HG03378 (cell line): ENCODE measurements around the gene PXDC1.
"Not testable (repeated sequence)": the region's sequence is repeated elsewhere in the genome, so short reads cannot be mapped to it uniquely, and the experiment has no call there.

Source experiments
- ATAC-seq: cut with Tn5 transposase; IDR thresholded peaks from one replicate; pipeline ENCODE4 v1.9.1; 2021; ENCODE audit warnings: mild to moderate bottlenecking, moderate library complexity; ENCODE audit not compliant: unreplicated experiment

PXDC1 gene

DNA sequence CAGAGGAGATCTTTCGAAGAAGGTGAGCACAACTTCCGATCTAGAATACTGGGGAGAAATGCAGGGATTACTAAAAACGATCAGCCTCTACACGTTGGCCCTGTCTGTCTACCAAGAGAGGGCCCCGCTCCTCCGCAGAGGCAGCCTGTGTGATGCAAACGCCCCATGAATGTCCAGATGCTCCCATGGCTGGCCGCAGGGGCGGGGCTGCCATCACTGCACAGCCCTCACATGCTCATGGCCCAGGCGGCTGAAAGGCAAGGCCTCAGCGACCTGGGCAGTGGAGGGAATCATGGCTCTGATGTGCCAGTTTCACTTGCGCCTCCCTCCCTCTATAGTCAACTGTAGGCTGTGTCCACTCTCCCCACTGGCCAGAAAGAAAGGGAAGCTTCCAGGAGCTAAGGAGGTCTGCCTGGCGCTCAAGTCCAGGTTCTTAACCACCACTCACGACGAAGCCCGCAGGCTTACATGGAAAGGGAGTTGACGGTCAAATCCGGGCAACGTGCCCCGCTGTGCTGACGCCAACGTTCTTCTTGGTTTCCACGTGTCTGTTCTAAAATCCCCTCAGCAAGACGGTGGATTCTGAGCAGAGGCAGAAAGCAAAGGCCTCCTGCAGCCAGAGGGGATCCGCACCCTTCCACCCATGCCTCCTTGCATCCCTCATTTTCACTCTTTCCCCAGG, 14.2 kb downstream of the PXDC1 start:
- no peak for ATAC-seq

DNA sequence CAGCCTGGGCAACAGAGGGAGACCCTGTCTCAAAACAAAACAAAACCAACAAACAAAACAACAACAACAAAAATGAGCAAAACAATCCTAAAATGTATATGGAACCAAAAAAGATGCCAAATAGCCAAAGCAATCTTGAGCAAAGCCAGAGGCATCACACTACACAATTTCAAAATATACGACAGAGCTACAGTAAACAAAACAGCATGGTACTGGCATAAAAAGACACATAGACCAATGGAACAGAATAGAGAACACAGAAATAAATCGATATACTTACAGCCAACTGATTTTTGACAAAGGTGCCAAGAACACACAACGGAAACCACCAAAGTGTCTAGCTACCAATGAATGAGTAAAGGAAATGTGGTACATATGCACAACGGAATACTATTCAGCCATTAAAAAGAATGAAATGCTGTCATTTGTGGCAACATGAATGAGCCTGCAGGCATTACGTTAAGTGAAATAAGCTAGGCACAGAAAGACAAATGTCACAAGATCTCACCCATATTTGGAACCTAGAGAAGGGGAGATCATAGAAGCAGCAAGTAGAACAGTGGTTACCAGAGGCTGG, 16.4 kb downstream of the PXDC1 start:
- ATAC-seq, result no peak

DNA sequence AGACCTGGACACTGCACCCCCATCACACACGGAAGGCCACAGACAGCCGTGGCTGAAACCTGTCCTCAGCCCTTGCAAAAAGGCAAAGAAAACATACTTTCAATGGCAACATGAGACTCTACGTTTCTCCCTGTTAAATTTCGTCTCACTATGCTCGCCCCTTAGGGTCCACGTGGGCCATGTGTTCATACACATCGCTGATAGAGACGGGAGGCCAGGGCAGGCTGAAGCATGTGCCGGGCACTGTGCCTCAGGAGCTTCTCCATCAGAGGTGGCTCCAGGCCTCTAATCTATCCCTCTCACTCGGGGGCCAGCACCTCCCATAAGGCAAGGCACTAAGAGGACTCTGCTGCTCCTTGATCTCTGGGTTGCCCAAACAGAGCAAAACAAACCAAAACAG, 17.5 kb downstream of the PXDC1 start:
- ATAC-seq, result no peak

DNA sequence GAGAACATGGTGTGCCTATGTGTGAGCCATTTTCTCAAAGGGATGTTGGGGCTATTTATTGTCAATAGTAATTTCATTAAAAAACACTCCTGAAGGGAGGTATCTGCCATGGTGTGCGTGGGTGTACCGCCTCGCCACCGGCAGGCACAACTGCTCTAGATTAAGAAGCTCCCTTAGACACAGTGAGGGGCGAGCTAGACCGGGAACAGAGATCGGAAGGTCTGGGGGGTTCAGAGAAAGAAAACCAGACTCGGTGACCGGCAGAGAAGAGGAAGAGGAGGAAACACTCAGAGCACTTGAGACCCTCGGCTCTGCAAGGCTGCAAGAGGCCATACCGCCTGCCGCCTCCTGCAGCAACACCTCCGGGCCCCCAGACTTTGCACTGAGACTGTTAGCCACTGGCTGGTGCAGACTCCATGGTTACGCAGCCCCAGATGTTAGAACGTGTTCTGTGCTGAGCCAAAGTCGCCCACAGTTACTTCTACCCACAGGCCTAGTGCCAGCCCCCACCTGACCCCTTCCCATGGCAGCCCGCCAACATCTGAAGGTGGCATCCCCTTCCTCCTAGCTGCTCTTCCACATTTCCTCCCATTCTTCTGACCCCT, 18.1 kb downstream of the PXDC1 start:
- ATAC-seq, result no peak

DNA sequence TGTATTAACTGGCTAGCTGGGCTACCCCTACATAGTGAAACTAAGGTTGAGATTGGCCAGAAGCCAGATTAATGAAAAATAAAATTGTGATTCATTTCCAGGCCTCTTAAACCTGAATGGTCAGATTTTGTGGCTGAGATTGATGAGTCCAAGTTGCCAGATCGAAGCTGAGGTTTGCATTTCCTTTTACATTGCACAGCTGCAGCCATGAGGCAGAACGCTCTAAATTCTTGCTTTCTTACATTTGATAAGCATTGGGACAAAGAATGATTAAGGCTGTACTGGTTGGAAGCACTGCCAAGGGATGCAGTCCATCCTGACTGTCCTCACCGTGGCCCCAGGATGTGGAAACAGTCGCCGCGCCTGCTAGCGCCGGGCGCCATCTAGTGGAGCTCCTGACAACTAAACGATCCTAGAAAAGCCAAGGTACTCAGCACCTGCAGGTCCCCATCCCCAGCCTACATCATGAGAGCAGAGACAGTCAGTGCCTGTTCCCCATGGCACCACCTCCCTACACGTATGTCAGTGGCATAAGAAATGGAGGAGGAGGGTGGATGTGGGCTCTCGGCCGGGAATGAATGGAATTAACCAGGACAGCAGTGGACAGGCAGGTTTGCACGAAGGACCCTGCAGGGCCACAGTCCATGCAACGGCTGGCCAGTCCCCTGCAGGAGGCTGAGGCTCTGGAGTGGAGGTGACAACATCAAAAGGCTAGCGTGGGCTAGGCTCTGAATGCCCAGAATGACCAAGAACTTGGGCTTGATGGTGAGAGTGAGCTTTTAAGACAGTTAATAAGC, 19.0 kb downstream of the PXDC1 start:
- no peak for ATAC-seq

DNA sequence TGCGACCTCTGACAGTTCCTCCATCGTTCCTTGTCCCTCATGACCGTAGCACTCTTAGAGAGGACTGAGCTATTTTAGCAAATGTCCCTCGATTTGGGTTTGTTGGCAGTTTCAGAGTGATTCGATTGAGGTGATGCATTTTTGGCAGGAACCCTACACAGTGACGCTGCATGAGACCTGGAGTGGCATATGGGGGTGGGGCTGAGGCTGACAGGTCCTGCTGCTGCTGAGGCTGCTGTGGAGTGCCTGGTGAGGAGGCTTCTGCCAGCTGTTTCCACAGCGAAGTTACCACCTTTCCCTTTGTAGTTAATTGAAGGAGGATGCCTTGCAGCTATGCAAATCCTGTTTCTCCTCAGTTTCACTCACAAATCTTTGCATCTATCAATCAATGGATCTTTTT, 19.8 kb downstream of the PXDC1 start:
- ATAC-seq, result no peak

DNA sequence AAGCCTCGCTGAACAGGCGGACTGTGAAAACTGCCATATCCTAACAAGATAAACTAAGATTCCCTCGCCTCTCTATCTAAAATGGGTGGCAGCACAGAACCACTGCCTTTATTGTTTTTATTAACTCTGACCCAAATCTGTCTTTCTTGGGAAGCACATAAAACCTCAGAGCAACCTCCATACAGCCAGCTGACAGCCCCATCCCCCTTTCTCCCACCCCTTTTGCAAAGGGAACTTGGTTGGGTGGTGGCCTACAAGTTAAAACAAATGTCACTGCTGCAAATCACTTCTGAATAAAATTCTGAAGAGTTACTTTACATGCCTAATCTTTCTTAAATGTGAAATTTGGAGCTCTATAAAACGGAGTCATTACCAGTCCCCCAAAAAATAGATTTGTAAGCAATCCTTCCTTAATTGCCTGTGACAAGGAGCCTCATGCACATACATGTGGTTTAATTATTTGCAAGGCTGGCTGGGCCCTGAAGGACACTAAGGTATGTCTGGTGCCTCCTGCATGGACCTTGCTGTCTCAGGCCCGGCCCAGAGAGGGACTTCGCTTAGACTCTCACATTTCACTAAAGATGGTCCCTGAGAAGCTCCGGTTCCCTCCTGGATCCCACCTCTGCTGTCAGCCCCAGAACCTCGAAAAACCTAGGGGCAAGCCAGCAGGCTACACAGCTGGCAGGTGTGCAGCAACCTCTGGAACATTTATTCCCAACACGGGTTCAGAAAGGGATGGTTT, 21.7 kb downstream of the PXDC1 start:
- ATAC-seq, result no peak

DNA sequence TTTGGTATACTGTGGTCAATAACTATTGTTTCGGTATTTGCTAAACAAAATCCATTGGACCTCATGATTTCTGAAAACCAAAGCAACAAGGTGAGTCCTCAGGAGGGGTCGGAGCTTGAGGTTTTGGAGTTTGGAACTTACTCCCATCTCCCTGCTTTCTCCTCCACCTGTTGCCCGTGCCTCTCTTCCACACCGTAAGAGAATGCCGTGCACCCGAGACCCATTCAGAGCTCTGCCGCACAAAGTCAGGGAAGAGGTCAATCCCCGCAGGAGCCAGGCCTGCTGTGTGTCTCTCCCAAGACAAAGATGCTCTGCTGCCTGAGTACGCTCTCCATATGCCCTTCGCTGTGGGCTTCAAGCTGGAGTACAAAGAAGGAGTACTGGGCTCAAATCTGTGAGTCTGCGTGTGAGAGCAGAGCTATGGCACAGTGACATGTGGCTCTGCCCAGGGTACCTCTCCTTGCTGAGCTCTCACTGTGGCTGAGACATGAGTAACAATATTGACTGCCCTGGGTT, 23.9 kb downstream of the PXDC1 start:
- no peak for ATAC-seq

DNA sequence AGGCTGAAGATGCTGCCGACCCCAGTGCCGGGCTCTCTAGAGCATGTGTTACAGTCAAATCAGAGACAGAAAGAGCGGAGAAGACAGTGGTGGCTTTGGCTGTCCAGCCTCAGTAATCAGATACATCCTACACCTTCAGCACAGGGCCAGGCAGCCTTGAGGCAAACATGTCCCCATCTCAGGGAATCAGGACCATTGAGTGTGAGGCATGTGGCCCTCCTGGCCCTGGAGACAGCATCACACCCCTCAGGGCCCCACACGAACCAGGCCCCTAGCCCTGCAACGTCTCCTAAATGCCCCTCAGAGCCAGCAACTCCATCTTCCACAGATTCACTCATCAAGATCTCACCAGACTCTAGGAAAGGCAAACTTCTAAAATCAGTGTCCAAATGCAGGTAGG, 24.5 kb downstream of the PXDC1 start:
- ATAC-seq, result no peak

DNA sequence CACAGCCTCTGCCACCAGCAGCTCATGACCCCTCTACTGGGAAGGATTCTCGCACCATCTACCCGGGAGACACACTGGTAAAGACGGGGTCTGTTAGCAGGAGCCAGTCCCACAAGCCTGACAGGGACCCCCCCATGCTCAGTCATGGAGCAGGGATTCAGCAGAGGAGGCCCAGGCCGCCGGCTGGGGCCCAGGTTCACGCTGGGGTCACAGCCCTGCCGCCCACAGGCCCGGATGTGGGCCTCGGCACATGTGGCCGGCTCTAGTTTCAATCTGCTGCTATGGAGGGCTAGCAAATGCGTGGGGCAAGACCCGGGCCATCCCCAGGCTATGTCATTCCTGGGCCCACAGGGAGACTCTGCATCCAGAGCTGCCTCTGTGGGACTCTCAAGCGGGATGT, 25.1 kb downstream of the PXDC1 start:
- no peak for ATAC-seq

DNA sequence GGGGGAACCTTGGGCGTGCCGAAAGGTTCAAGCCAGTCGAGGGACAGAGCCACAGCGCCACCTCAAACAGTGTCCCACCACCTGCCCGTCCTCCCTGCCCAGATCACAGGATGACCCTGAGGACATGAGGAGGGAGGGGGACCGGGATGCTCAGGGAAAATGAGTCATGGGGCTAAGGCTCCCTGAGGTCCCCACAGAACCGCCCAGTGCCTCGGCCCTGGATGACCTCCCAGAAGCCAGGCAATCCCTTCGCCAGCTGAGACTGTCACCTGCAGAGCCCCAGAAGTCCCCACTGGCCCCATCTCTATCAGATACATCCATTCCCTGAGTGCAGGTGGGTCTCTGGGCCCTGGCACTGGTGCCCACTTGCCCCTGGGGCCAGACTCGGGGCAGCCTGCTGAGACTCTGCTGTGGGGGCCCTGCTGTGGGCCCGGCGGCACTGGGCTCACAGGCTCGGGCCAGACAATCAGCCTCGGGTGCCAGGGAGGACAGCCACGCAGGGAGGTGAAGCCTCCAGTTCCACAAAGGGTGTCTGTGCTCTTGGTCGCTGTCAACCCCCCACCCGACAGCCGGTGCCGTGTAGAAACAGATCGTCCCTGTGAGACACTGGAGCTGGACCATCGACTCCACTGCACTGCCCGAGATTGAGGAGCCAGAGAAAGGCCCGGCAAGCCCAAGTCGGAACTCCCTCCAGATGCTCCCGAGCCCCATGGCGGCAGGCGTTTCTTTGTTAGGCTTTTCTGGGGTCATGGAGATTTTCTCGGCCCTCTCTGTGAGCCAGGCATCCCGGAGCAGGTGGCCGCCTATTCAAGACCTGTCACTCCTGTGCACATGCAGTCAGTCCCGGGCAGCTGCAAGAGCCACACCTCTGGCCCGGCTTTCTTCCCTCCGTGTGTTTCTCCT, 26.1 kb downstream of the PXDC1 start:
- ATAC-seq, result no peak

DNA sequence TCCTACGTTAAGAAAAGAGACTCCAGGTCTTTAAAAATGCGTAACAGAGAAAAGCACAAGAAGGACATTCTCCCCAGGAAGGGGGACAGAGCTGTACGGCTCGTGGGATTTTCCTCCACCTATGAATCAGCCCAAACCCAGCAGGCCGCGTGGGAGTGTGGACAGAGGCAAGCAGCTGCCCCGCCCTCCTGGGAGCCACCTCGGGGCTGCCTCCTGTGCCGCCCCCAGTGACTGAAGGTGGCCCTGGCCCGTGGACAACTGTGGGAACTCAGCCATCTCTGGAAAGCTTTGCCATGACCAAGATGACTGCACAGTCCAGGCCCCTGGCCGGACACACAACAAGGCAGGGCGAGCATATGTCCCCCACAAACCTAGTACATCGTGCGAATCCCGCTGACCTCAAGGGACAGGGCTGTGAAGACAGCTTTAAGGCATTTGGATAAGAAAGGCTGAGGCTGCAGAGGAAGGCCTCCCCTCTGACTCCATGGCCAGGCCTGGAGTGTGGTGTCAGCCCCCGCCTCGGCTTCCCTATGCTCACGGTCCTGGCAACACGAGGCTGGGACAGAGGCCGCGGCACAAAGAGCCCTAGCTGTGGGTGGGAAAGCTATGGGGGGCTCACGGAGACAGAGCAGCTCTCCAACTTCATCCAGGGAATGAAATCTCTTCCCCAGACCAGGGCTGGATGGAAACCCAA, 26.9 kb downstream of the PXDC1 start:
- no peak for ATAC-seq

DNA sequence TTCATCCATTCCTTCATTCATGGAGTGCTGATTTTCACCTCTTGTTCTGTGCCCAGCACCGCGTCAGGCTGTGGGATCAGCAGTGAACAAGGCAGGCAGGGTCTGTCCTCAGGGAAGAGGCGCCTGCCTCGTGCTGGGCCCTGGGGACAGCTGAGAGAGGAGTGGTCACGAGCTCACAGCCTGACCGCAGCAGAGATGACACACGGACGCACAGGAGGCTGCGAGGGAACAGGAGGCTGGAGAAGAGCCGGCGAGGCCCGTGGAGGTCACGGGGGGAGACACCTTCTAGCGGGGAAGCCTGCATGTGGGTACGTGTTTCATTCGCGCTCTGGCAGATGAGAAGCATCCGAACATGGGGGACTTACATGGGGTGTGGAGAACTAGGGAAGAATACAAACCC, 27.5 kb downstream of the PXDC1 start:
- ATAC-seq, result no peak

DNA sequence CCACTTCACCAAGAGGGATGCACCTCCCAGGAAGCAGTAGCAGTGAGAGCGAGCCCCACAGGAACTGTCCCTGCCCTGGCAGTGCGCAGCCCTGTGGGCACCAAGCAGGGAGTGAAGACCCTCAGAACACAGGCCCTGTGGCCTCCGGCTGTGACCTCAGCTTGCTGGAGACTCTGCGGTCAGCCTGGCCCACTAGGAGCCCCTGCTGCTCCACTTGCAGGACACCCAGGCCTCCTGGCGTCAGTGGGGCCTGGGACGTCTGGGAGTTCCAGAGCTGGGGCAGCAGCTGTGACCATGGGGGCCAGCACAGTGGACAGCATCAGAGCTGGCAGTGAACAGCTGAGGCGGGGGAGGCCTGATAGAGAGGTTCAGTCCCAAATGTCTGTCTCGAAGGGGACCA, 28.3 kb downstream of the PXDC1 start:
- ATAC-seq, result no peak

DNA sequence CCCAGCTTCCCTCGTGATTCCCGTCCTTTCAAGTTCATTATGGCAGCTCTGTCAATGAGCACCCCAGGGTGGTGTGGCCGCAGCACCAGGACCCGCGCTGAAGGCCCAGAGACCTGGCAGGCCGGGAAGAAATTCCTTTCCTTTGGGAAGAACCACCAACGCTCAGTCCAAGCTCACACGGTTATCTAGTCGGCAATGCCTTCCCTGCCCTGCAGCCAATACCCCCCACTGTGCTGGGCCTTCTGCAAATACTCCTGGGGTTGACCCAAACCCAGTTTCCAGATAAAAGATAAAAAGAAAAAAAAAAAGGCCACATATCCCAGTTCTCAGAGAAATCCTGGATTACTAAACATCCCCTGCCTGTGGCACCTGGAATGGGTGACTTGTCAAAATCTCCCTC, 28.7 kb downstream of the PXDC1 start:
- ATAC-seq, result no peak

DNA sequence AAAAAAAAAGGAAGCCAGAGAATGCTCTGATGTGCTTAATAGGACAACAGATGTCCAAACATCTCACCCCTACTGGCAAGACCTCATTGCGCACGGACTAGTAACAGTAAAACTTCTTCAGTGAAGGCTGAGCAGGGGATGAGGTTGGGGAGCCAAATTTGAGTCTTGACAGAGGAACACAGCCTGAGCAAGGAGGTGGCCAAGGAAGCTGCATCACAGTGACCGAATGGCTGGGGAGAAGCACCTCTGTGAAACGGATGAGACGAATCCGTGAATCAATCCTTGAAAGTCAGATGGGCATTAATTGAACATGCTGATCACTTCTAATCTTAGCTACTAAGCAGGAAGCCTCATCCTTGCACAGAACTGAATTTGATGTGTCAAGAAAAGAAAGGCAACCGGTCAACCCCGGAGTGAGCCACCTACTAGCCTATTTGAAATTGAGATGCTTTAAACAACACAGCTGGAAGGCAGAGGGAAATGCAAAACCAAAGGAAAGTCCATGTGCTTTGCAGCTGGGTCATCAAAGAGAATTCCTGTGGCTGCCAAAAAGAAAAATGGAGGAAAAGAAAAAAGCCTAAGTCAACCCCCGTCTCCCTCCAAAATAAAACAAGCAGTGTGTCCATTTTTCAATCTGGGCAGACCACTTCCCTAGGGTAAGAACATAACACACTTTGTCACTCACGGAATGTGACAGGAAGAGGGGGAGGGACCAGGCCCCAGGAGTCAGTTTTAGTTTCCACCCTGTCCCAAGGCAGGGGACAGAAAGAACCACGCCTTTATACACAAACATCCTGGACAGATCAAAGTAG, 29.5 kb downstream of the PXDC1 start:
- ATAC-seq, result no peak

DNA sequence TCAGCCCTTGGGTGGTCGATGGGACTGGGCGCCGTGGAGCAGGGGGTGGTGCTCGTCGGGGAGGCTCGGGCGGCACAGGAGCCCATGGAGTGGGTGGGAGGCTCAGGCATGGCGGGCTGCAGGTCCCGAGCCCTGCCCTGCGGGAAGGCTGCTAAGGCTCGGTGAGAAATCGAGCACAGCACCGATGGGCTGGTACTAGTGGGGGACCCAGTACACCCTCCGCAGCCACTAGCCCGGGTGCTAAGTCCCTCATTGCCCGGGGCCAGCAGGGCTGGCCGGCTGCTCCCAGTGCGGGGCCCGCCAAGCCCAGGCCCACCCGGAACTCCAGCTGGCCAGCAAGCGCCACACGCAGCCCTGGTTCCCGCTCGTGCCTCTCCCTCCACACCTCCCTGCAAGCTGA, 30.7 kb downstream of the PXDC1 start:
- ATAC-seq, result not testable (repeated sequence)

DNA sequence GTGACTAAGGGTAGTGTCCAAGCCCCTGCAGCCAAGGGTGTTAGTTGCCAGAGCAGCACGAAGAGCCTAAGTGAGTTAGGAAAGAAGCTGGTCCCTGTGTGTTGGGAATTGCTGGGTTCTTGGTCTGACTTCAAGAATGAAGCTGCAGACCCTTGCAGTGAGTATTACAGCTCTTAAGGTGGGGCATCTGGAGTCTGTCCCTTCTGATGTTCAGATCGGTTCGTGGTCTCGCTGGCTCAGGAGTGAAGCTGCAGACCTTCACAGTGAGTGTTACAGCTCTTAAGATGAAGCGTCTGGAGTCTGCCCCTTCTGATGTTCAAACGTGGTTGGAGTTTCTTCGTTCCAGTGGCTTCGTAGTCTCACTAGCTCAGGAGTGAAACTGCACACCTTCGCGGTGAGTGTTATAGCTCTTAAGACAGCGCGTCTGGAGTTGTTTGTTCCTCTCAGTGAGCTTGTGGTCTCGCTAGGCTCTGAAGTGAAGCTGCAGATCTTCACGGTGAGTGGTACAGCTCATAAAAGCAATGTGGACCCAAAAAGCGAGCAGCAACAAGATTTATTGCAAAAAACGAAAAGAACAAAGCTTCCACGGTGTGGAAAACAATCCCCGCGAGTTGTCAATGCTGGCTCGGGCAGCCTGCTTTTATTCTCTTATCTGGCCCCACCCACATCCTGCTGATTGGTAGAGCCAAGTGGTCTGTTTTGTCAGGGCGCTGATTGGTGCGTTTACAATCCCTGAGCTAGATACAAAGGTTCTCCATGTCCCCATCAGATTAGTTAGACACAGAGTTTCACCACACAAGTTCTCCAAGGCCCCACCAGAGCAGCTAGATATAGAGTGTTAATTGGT, 31.8 kb downstream of the PXDC1 start:
- ATAC-seq, result no peak
